ENCODE results near the gene TP53.

The TP53 gene

GRCh38 chr17:7710301-7710700 is 23.0 kb upstream of the TP53 start:
- DNase-seq (ENCODE audit: low read depth in 1 of 2, low spot score in 1 of 2), result peak in 1 of 2 experiments; percentile 25
- TF ChIP-seq GABPA (IDR thresholded peaks at IDR 0.05; ENCODE audit: low read depth), result peak; percentile 21; the same call in 1 of the 2 replicates
- no peak for TF ChIP-seq POLR2AphosphoS5 (IDR thresholded peaks at IDR 0.05; ENCODE audit: low read depth)
- TF ChIP-seq SPI1 (IDR thresholded peaks at IDR 0.05; ENCODE audit: borderline replicate concordance, low read depth), result peak; percentile 67
- Histone ChIP-seq H3K27me3 (ENCODE audit: insufficient read depth, poor library complexity, severe bottlenecking) (peaks cover 3% of the 10 kb centered on the region), H3K4me3 (replicated peaks; ENCODE audit: insufficient read depth, low read length) (no peak overlapping the region), H3K27ac (replicated peaks) (no peak overlapping the region)

- TF ChIP-seq CTCF (IDR thresholded peaks at IDR 0.05; ENCODE audit: insufficient read depth, low read length) (no peak), SPI1 (IDR thresholded peaks at IDR 0.05; ENCODE audit: borderline replicate concordance, low read depth) (no peak), GABPA (IDR thresholded peaks at IDR 0.05; ENCODE audit: low read depth) (no peak), POLR2AphosphoS5 (IDR thresholded peaks at IDR 0.05; ENCODE audit: low read depth) (no peak), REST (IDR thresholded peaks at IDR 0.05; ENCODE audit: insufficient replicate concordance, low read depth) (no peak)
- peaks cover 6% of the 10 kb centered on the region for H3K27me3 ChIP-seq (ENCODE audit: insufficient read depth, poor library complexity, severe bottlenecking)
- no peak for DNase-seq (ENCODE audit: low read depth in 1 of 2, low spot score in 1 of 2)
Measured at GRCh38 chr17:7709031-7709430, 21.7 kb upstream of the TP53 start.

GRCh38 chr17:7707858-7708750 is 20.8 kb upstream of the TP53 start:
- TF ChIP-seq POLR2AphosphoS5 (IDR thresholded peaks at IDR 0.05; ENCODE audit: low read depth) (no peak), REST (IDR thresholded peaks at IDR 0.05; ENCODE audit: insufficient replicate concordance, low read depth) (no peak), CTCF (IDR thresholded peaks at IDR 0.05; ENCODE audit: insufficient read depth, low read length) (no peak), GABPA (IDR thresholded peaks at IDR 0.05; ENCODE audit: low read depth) (no peak)
- H3K27ac ChIP-seq (replicated peaks), result no peak overlapping the region
- peaks cover 6% of the 10 kb centered on the region for H3K27me3 ChIP-seq (ENCODE audit: insufficient read depth, poor library complexity, severe bottlenecking)
- no peak for DNase-seq (ENCODE audit: low read depth in 1 of 2, low spot score in 1 of 2)
- H3K4me3 ChIP-seq (replicated peaks; ENCODE audit: insufficient read depth, low read length), result no peak overlapping the region

More at GRCh38 chr17:7709031-7709430, 21.7 kb upstream of the TP53 start:
- Histone ChIP-seq H3K27ac (replicated peaks) (no peak overlapping the region), H3K4me3 (replicated peaks; ENCODE audit: insufficient read depth, low read length) (no peak overlapping the region)

- no peak for DNase-seq (ENCODE audit: low read depth in 1 of 2, low spot score in 1 of 2)
- no peak overlapping the region for H3K27ac ChIP-seq (replicated peaks)
- H3K27me3 ChIP-seq (ENCODE audit: insufficient read depth, poor library complexity, severe bottlenecking), result peaks cover 6% of the 10 kb centered on the region
- TF ChIP-seq CTCF (IDR thresholded peaks at IDR 0.05; ENCODE audit: insufficient read depth, low read length) (no peak), POLR2AphosphoS5 (IDR thresholded peaks at IDR 0.05; ENCODE audit: low read depth) (no peak), SPI1 (IDR thresholded peaks at IDR 0.05; ENCODE audit: borderline replicate concordance, low read depth) (no peak), GABPA (IDR thresholded peaks at IDR 0.05; ENCODE audit: low read depth) (no peak), REST (IDR thresholded peaks at IDR 0.05; ENCODE audit: insufficient replicate concordance, low read depth) (no peak)
- H3K4me3 ChIP-seq (replicated peaks; ENCODE audit: insufficient read depth, low read length), result no peak overlapping the region
Measured at GRCh38 chr17:7707446-7707845, 20.2 kb upstream of the TP53 start.
